Measurements from ENCODE around the gene OPTN.

The OPTN gene

GRCh38 chr10:13105184-13105583 is 5.2 kb downstream of the OPTN start:
- no peak overlapping the region for H2BK12ac ChIP-seq (ENCODE audit: low read length)

GRCh38 chr10:13106387-13107045 is 6.6 kb downstream of the OPTN start:
- no peaks in the 10 kb centered on the region for H3K9me3 ChIP-seq (replicated peaks in 1 of 2; ENCODE audit: control insufficient read depth in 2 of 2, insufficient read depth in 1 of 2, low read depth in 1 of 2, low read length in 2 of 2)
- H3K18ac ChIP-seq (ENCODE audit: low read length) = no peak overlapping the region
- no peak overlapping the region for H4K8ac ChIP-seq (ENCODE audit: low read depth, low read length)
- DNase-seq (ENCODE audit: low spot score) = no peak
- peaks cover 0 to 3% of the 10 kb centered on the region in 2 donors for H3K4me1 ChIP-seq (ENCODE audit: control insufficient read depth in 2 of 2, insufficient read depth in 1 of 2, low read depth in 1 of 2, low read length in 2 of 2)
- no peak overlapping the region for H3K27ac ChIP-seq (replicated peaks; ENCODE audit: low read length)
- no peak overlapping the region for H2BK12ac ChIP-seq (ENCODE audit: low read length)
- no peak overlapping the region for H2BK5ac ChIP-seq (ENCODE audit: low read length)
- H2BK15ac ChIP-seq (ENCODE audit: low read length) = no peak overlapping the region
- no peaks in the 10 kb centered on the region for H3K36me3 ChIP-seq (replicated peaks in 1 of 2; ENCODE audit: control insufficient read depth in 2 of 2, insufficient read depth in 2 of 2, low read length in 2 of 2)
- H3K79me1 ChIP-seq (ENCODE audit: low read depth, low read length) = no peaks in the 10 kb centered on the region
- H3K4ac ChIP-seq (ENCODE audit: low read length) = no peak overlapping the region
- no CpG with 5 or more reads among the region's 5 CpGs for WGBS, 2 donors (ENCODE audit: extremely low coverage in 2 of 2, insufficient read length in 2 of 2, insufficient replicate concordance in 1 of 2)
- no peak overlapping the region for H2AFZ ChIP-seq (ENCODE audit: low read length)
- no peak overlapping the region for H3K23ac ChIP-seq (ENCODE audit: low read depth, low read length, poor library complexity)
- H3K4me2 ChIP-seq (ENCODE audit: insufficient read depth, low read length, poor library complexity, severe bottlenecking) = no peak overlapping the region
- H3K14ac ChIP-seq (ENCODE audit: low read length) = no peak overlapping the region
- H3K27me3 ChIP-seq (ENCODE audit: control insufficient read depth in 3 of 3, insufficient read depth in 3 of 3, low read depth in 1 of 3, low read length in 3 of 3) = peaks cover 0 to 21% (median 0%) of the 10 kb centered on the region in 3 experiments
- H2BK120ac ChIP-seq (ENCODE audit: low read depth, low read length) = no peak overlapping the region
- no peak overlapping the region for H4K91ac ChIP-seq (ENCODE audit: low read depth, low read length, poor library complexity)
- no peak overlapping the region for H3K9ac ChIP-seq (ENCODE audit: low read depth, low read length, poor library complexity)
- no peak overlapping the region for H2AK5ac ChIP-seq (ENCODE audit: low read depth, low read length)
- H3K4me3 ChIP-seq (ENCODE audit: low read length in 2 of 2) = no peak overlapping the region

More at GRCh38 chr10:13105184-13105583, 5.2 kb downstream of the OPTN start:
- H3K27ac ChIP-seq (replicated peaks; ENCODE audit: low read length) = no peak overlapping the region
- peaks cover 4 to 5% of the 10 kb centered on the region in 2 donors for H3K4me1 ChIP-seq (ENCODE audit: control insufficient read depth in 2 of 2, insufficient read depth in 1 of 2, low read depth in 1 of 2, low read length in 2 of 2)
- no CpG with 5 or more reads among the region's 4 CpGs for WGBS, 2 donors (ENCODE audit: extremely low coverage in 2 of 2, insufficient read length in 2 of 2, insufficient replicate concordance in 1 of 2)
- H3K36me3 ChIP-seq (replicated peaks in 1 of 2; ENCODE audit: control insufficient read depth in 2 of 2, insufficient read depth in 2 of 2, low read length in 2 of 2) = no peaks in the 10 kb centered on the region
- no peak overlapping the region for H2BK15ac ChIP-seq (ENCODE audit: low read length)
- no peak overlapping the region for H3K18ac ChIP-seq (ENCODE audit: low read length)
- H2AFZ ChIP-seq (ENCODE audit: low read length) = no peak overlapping the region
- no peak overlapping the region for H4K8ac ChIP-seq (ENCODE audit: low read depth, low read length)
- peaks cover 0 to 33% (median 0%) of the 10 kb centered on the region in 3 experiments for H3K27me3 ChIP-seq (ENCODE audit: control insufficient read depth in 3 of 3, insufficient read depth in 3 of 3, low read depth in 1 of 3, low read length in 3 of 3)
- DNase-seq (ENCODE audit: low spot score) = no peak
- no peak overlapping the region for H3K4ac ChIP-seq (ENCODE audit: low read length)
- H3K9ac ChIP-seq (ENCODE audit: low read depth, low read length, poor library complexity) = no peak overlapping the region
- H2BK120ac ChIP-seq (ENCODE audit: low read depth, low read length) = no peak overlapping the region
- H2AK5ac ChIP-seq (ENCODE audit: low read depth, low read length) = no peak overlapping the region
- H3K4me2 ChIP-seq (ENCODE audit: insufficient read depth, low read length, poor library complexity, severe bottlenecking) = no peak overlapping the region
- H3K9me3 ChIP-seq (replicated peaks in 1 of 2; ENCODE audit: control insufficient read depth in 2 of 2, insufficient read depth in 1 of 2, low read depth in 1 of 2, low read length in 2 of 2) = no peaks in the 10 kb centered on the region
- H4K91ac ChIP-seq (ENCODE audit: low read depth, low read length, poor library complexity) = no peak overlapping the region
- H2BK5ac ChIP-seq (ENCODE audit: low read length) = no peak overlapping the region
- no peak overlapping the region for H3K4me3 ChIP-seq (ENCODE audit: low read length in 2 of 2)
- H3K14ac ChIP-seq (ENCODE audit: low read length) = no peak overlapping the region
- H3K79me1 ChIP-seq (ENCODE audit: low read depth, low read length) = no peaks in the 10 kb centered on the region
- no peak overlapping the region for H3K23ac ChIP-seq (ENCODE audit: low read depth, low read length, poor library complexity)

GRCh38 chr10:13110908-13111307 is 10.9 kb downstream of the OPTN start:
- H3K27ac ChIP-seq (replicated peaks; ENCODE audit: low read length) = no peak overlapping the region
- no peak overlapping the region for H3K14ac ChIP-seq (ENCODE audit: low read length)
- peaks cover 0 to 2% of the 10 kb centered on the region in 2 donors for H3K4me1 ChIP-seq (ENCODE audit: control insufficient read depth in 2 of 2, insufficient read depth in 1 of 2, low read depth in 1 of 2, low read length in 2 of 2)
- no peaks in the 10 kb centered on the region for H3K9me3 ChIP-seq (replicated peaks in 1 of 2; ENCODE audit: control insufficient read depth in 2 of 2, insufficient read depth in 1 of 2, low read depth in 1 of 2, low read length in 2 of 2)
- H2BK15ac ChIP-seq (ENCODE audit: low read length) = no peak overlapping the region
- no peak overlapping the region for H2AK5ac ChIP-seq (ENCODE audit: low read depth, low read length)
- DNase-seq (ENCODE audit: low spot score) = no peak
- H2BK120ac ChIP-seq (ENCODE audit: low read depth, low read length) = no peak overlapping the region
- H3K27me3 ChIP-seq (ENCODE audit: control insufficient read depth in 3 of 3, insufficient read depth in 3 of 3, low read depth in 1 of 3, low read length in 3 of 3) = no peaks in the 10 kb centered on the region
- H2BK12ac ChIP-seq (ENCODE audit: low read length) = no peak overlapping the region
- no peak overlapping the region for H3K4ac ChIP-seq (ENCODE audit: low read length)
- no peak overlapping the region for H3K4me3 ChIP-seq (ENCODE audit: low read length in 2 of 2)
- H4K8ac ChIP-seq (ENCODE audit: low read depth, low read length) = no peak overlapping the region
- no peak overlapping the region for H2AFZ ChIP-seq (ENCODE audit: low read length)
- no CpG with 5 or more reads among the region's 3 CpGs for WGBS, 2 donors (ENCODE audit: extremely low coverage in 2 of 2, insufficient read length in 2 of 2, insufficient replicate concordance in 1 of 2)
- H3K9ac ChIP-seq (ENCODE audit: low read depth, low read length, poor library complexity) = no peak overlapping the region
- no peak overlapping the region for H4K91ac ChIP-seq (ENCODE audit: low read depth, low read length, poor library complexity)
- no peak overlapping the region for H2BK5ac ChIP-seq (ENCODE audit: low read length)
- H3K36me3 ChIP-seq (replicated peaks in 1 of 2; ENCODE audit: control insufficient read depth in 2 of 2, insufficient read depth in 2 of 2, low read length in 2 of 2) = no peaks in the 10 kb centered on the region
- H3K23ac ChIP-seq (ENCODE audit: low read depth, low read length, poor library complexity) = no peak overlapping the region
- H3K18ac ChIP-seq (ENCODE audit: low read length) = no peak overlapping the region
- H3K4me2 ChIP-seq (ENCODE audit: insufficient read depth, low read length, poor library complexity, severe bottlenecking) = no peak overlapping the region
- no peaks in the 10 kb centered on the region for H3K79me1 ChIP-seq (ENCODE audit: low read depth, low read length)

GRCh38 chr10:13113544-13113943 is 13.6 kb downstream of the OPTN start:
- no peak overlapping the region for H3K18ac ChIP-seq (ENCODE audit: low read length)
- no peaks in the 10 kb centered on the region for H3K79me1 ChIP-seq (ENCODE audit: low read depth, low read length)
- H2BK12ac ChIP-seq (ENCODE audit: low read length) = no peak overlapping the region
- H2BK15ac ChIP-seq (ENCODE audit: low read length) = no peak overlapping the region
- H3K4me2 ChIP-seq (ENCODE audit: insufficient read depth, low read length, poor library complexity, severe bottlenecking) = no peak overlapping the region
- H2BK120ac ChIP-seq (ENCODE audit: low read depth, low read length) = no peak overlapping the region
- WGBS, 2 donors (ENCODE audit: extremely low coverage in 2 of 2, insufficient read length in 2 of 2, insufficient replicate concordance in 1 of 2) = no CpG with 5 or more reads among the region's 6 CpGs
- no peak overlapping the region for H3K27ac ChIP-seq (replicated peaks; ENCODE audit: low read length)
- H3K4me1 ChIP-seq (ENCODE audit: control insufficient read depth in 2 of 2, insufficient read depth in 1 of 2, low read depth in 1 of 2, low read length in 2 of 2) = no peaks in the 10 kb centered on the region
- no peak overlapping the region for H4K8ac ChIP-seq (ENCODE audit: low read depth, low read length)
- H2BK5ac ChIP-seq (ENCODE audit: low read length) = no peak overlapping the region
- H3K9ac ChIP-seq (ENCODE audit: low read depth, low read length, poor library complexity) = no peak overlapping the region
- H4K91ac ChIP-seq (ENCODE audit: low read depth, low read length, poor library complexity) = no peak overlapping the region
- H3K4ac ChIP-seq (ENCODE audit: low read length) = no peak overlapping the region
- H3K23ac ChIP-seq (ENCODE audit: low read depth, low read length, poor library complexity) = no peak overlapping the region
- DNase-seq (ENCODE audit: low spot score) = no peak
- H2AFZ ChIP-seq (ENCODE audit: low read length) = no peak overlapping the region
- H3K4me3 ChIP-seq (ENCODE audit: low read length in 2 of 2) = no peak overlapping the region
- H3K9me3 ChIP-seq (replicated peaks in 1 of 2; ENCODE audit: control insufficient read depth in 2 of 2, insufficient read depth in 1 of 2, low read depth in 1 of 2, low read length in 2 of 2) = no peaks in the 10 kb centered on the region
- H3K14ac ChIP-seq (ENCODE audit: low read length) = no peak overlapping the region
- H2AK5ac ChIP-seq (ENCODE audit: low read depth, low read length) = no peak overlapping the region
- H3K36me3 ChIP-seq (replicated peaks in 1 of 2; ENCODE audit: control insufficient read depth in 2 of 2, insufficient read depth in 2 of 2, low read length in 2 of 2) = no peaks in the 10 kb centered on the region
- H3K27me3 ChIP-seq (ENCODE audit: control insufficient read depth in 3 of 3, insufficient read depth in 3 of 3, low read depth in 1 of 3, low read length in 3 of 3) = no peaks in the 10 kb centered on the region
